ENCODE results near the gene UGT1A5.

UGT1A5 gene

DNA sequence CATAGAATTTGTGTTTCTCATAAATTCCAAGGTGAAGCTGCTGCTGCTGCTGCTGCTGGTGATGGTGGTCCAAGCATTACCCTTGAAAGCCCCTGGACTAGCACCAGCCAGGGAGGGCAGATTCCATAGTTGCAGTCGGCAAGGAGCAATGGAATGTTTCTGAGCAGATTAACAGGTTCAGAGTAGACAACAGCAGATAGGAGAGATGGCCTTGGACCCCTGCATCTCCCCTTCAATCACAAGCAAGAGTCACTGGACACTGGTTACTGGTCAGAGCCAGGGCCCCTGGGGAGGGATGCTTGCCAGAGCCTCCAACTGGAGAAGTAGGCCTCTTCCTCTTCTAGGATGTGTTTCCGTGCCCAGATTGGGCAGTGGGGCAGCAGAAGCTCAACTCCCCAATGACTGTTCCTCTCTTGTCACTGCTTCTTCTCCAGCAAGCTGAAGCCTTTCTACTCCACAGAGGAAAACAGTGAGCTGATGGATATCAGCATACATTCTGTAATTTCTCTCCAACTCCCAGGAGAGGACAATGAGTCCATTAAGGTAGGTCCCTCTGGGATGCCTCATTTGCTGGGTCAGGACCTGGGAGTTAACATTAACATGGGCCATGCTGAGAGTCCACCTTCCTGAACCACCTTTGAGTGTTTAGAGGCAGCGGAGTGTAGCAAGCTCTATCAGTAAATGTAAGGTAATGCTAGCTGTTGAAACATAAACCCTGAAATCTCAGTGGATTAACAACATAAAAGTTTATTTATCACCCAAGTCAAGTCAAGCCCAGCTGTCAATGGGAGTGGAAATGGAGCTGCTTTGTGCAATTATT is 100.7 kb downstream of the UGT1A5 start:
- DNase-seq = no peak

DNA sequence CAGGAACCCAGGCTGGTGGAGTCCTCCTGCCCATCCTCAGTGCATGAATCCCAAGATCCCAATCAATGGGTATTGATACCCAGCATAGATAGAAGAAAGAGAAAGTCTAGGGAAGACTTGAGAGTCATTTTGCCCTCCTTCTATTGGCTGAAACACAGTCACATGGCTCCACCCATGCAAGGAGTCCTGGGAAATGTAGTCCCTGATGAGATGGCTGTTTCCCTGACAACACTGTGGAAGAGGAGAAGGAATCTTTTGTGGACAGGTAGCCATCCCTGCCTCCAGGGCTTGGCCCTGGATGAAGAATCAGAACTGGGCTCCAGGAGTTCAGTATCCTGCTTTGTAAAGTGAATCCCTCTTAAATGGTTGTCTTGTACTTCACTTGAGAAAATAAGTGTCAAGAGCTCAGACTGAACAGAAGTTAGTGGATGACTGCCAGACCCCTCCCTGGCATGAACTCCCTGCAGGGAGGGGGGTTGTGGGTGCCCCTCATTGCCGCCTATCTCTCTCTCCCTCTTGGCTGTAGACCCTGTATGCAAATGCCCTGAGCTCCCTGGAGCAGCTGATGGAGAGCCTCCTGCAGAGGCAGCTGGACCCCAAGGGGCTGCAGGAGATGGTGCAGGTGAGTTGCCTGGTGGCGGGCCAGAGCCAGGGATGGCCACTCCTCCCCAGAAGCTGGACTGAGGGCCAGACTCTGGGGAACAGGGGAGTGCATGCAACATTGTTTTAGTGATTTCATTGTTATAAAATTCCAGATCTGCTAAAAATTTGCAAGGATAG is 101.5 kb downstream of the UGT1A5 start:
- DNase-seq = peak; percentile 49

DNA sequence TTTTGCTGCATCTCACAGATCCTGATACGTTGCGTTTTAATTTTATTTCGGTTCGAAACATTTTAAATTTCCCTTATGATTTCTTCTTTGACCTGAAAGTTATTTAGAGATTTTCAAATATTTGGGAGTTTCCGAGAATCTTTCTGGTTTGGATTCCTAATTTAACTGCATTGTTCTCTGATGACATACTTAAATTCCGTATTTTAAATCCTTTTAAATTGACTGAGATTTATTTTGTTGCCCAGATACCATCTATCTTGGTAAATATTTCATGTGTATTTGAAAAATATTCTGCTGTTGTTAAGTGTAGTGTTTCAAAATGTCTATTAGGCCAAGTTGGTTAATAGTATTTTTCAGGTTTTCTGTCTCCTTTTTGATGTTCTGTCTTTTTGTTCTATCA is 103.2 kb downstream of the UGT1A5 start:
- no peak for DNase-seq

DNA sequence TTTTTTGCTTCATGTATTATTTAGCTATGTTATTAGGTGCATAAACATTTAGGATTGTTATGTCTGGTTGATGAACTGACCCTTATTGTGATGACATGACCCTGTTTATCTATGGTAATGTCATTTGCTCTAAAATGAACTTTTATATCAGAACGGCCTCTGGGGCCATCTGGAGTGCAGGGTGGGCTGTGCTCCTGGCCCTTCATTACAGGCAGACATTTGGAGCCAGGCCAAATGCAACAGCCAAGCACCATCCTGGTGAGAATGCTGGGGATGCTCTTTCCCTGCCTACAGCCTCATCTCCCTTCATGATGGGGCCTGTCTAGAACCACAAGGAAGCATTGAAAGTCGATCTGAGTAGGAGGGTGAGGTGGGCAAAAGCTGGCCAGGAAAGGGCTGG is 103.6 kb downstream of the UGT1A5 start:
- no peak for DNase-seq

DNA sequence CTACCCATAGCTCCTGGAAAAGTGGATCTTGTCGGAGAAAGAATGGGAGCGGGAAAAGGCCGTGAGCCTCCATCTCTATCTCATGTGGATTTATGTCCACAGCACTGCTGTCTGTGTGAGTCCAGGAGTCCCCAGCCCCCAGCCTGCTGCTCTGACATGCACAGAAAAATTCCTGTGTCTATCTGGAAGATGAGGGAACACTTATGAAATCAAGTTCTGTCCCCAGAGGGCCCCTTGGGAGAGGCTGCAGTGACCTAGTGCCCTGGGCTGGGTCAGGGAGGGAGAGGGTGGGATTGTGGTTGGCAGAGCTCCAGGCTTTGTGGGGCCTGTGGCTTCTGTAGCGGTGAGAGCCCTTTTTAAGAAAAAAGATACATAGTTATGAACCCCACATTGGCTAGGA is 104.1 kb downstream of the UGT1A5 start:
- no peak for DNase-seq

DNA sequence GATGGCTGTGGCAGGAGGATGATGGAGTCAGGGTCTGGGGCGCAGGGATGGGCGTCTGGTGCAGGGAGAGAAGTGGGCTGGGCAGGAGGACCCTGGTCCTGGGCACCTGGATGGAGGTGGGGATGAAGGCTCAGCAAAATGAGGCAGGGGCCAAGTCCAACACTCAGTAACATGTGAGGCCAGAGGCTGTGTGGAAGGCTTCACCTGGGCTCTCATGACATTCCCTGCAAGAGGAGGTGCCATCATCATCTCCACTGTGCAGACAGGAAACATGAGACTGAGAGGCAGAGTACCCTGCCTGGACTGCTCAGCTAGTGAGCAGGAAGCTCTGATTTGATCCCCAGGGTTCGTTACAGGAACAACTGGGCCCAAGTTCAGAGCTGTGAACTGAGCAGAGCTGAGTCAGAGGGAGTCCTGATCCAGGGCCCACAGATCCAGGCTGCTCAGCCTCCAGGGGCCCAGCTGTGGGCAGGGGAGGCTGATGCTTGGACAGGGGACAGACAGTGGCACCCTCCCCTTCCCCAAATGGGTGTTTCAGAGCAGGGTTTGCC is 104.7 kb downstream of the UGT1A5 start:
- DNase-seq = no peak

DNA sequence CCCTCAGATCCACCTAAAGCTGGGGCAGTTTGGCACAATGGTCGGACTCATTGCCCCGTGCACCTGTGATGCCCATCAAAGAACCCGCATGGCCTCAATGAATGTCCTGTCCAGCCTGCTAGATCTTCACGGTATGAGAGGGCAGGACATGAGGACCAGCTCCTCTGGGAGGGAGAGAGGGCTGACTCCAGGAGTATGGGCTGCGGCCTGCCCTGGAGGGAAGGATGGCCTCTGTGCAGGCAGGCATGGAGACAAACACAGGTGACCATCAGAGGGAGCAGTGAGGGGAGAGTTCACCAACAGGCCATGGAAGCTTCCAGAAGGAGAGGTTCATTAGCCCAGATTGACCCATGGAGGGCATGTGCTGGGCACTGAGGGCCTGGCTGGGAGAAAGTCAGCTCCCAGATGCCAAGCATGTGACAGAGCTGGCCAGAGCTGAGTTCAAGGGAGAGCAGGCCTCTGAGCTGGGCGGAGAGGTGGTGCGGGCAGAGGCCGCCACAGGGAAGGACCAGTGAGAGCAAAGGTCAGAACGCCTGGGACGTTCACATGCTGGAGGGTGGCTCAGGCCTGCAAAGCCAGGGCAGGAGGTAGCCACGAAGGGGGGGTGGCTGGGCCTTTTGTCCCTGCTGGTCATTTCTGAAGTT is 105.4 kb downstream of the UGT1A5 start:
- no peak for DNase-seq

DNA sequence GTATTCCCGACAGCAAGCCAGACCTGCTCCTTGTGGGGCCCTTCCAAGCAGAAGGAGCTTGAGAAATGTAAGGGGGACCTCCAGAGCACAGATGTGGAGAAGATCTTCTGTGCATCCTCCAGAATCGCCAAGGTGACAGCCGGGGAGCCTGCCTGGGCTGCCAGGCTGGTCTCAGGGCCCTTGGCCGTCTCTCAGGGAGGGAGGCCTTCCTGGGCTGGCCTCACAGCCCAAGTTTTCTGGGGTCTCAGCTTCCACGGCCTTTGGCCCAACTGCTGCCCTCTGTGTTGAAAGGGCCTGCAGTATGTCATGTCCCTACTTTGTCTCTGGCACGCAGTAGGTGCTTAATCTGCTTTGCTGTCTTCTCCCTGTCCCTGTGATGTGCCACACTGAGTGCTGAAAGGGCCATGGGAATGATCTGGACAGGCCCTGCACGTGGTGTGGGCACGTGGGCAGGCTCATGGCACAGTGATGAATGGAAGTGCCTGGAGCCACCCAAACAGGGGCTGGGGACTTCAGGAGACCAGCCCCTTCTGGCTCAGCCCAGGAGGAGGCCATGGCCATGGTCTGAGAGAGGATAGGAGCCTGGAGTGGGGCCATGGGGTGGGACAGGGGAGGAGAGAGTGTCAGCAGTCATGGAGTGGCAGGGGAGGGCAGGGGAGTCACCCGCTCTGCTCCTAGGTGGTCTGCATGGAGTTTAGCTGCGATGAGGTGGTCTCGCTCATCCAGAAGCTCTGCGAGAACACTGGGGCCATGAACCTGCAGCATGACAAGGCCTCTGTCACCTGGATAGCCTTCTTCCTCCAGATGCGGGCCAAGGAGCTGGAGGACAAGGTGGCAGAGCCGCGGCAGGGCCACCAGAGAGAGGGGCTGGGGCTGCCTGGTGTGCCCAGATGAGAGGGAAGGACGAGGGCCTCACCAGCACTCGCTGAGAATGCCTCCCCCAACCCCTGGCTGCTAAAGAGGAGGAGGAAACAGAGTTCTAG is 106.2 kb downstream of the UGT1A5 start:
- no peak for DNase-seq

DNA sequence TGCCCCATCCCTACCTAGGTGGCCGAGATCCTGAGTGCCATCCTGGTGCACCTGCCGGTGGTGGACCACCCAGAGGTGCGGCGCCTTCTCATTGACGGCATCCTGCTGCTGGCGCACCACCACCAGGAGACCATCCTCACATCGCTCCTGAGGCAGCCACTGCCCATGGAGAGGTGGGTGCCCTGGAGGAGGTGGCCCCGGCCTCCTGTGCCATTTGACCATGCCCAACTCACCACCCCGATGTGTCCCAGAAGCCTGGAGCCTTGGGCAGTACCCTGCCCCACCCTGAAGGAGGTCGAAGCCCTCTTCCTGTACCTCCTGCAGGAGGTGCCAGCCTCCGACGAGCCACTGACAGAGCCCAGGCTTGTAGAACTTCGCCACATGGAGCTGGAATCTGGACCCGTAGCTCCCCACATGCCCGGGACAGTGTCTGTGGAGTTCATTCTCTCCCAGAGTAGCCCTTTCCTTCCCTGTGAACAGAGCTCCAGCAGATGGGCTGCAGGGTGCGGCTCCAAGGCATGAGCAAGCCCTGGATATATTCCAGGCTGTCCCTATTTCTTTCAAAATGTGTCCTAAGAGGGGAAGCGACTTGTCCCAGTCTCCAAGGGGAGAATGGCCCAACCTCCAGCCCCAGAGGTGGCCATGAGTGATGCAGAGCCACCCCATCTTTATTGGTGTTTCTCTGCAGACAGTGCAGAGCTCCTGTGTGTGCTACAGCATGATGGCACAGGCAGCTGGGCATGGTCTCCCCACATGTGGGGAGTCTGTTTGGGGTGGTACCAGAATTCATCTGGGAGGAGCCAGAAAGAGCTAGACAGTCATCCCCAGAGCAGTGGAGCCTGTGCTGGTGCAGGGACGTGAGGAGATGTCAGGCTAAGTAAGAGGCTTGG is 107.4 kb downstream of the UGT1A5 start:
- no peak for DNase-seq

DNA sequence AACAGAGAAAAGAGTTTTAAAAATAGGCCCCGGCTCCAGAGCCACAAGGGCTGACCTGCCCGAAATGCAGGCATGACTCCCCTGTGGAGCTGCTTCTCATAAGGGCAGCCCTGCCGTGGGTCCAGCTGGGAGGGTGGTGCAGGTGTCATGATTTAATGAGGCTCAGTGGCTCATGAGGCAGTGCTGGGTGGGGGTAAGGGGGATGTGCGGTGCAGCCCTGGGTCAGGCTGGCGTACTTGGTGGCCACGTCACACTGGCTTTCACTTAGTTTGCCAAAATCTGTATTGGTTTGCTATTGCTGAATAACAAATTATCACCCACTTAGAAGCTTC is 108.0 kb downstream of the UGT1A5 start:
- DNase-seq = no peak

DNA sequence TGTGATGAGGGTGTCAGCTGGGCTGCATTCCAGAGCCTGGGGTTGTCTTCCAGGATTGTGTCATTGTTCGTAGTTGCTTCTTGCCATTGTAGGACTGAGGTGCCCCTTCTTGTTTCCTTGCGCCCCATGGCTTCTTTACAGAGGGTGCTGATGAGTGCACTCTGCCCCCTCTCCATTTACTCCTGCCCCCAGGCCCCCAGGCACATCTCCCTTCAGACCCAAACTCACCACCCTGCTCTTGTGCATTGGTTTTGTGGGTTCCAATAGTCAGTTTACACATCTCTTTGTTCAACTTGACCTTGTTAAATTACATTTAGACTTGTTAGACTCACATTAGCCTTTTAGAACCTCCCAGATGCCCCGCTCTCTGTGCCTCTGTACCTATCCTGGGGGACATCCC is 108.5 kb downstream of the UGT1A5 start:
- no peak for DNase-seq

DNA sequence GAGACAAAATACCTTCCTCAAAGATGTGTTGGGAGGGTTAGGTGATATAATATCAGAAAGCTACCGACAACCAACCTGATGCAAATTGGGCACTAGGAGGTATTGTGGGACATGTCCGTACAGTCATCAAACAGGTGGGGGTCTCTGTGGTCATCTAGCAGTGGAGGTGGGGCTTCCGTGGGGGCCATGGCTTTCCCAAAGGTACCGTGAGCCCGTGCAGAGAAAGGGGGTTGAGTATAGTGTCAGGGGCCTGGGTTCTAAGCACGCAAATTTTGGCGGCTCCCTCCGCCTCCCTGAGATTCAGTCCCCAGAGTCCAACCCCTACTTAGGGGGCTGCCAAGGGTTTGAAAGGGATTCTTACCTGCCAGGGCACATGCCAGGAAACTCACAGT is 109.0 kb downstream of the UGT1A5 start:
- DNase-seq = no peak

DNA sequence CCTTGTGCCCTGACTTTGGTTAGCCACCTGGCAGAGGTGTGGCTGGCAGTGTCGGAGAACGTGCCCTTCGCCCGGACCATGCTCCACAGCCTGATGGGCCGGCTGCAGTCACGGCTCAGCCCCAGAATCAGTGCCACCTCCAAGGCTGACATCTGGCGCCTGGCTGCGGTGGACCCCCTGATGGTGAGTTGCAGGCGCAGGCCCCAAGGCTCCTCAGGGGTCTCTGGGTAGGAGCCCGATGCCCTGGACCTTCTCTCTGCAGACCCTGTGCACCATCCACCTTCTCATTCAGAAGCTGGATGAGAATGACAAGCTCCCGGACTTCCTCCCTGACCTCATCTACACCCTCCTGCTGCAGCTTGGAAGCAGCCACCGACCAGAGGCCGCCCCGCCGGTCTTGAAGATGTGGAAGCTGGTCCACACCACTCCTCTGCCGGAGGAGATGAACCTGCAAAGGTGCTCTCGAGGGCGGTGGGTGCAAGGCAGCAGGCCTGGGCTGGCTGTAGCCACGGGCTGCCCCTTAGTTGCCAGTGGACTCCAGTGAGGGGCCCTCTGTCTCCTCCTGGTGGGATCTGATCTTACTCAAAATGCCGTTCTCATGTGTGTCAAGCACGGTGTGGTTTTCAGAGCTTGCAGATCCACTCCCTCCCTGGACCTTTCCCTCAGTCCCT is 109.5 kb downstream of the UGT1A5 start:
- no peak for DNase-seq
